GM21529 (cell line): ENCODE data around the gene KANSL1L.

ENCODE experiments used
- ATAC-seq: cut with Tn5 transposase; IDR thresholded peaks from one replicate; pipeline ENCODE4 v1.9.1; 2021; ENCODE audit not compliant: unreplicated experiment

Gene KANSL1L

GRCh38 chr2:210002158-210003157 is 168.8 kb downstream of the KANSL1L start, which contains the start of gene RPE:
TSS of gene RPE (plus strand) at chr2:210002638. CDS start at chr2:210002662, 24 bp downstream.
- ATAC-seq = peak; percentile 99

DNA sequence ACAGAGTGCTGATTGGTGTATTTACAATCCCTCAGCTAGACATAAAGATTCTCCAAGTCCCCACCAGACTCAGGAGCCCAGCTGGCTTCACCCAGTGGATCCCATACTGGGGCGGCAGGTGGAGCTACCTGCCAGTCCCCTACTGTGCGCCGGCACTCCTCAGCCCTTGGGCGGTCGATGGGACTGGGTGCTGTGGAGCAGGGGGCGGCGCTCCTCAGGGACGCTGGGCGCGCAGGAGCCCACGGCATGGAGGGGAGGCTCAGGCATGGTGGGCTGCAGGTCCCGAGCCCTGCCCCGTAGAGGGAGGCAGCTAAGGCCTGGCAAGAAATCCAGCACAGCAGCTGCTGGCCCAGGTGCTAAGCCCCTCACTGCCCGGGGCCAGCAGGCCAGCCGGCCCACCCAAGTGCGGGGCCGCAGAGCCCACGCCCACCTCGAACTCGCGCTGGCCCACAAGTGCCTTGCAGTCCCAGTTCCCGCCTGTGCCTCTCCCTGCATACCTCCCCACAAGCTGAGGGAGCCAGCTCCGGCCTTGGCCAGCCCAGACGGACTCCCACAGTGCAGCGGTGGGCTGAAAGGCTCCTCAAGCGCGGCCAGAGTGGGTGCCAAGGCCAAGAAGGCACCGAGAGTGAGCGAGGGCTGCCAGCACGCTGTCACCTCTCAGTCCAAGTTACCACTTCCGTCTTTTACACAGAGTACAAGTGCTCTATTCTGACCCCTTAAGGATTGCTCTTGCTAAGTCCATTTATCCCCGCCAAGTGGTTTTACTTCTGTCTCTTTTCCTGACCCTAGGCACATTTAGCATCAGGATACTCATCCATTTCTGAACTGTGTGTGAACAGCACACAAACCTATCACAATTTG is 170.5 kb downstream of the KANSL1L start:
- ATAC-seq = no peak

GRCh38 chr2:209998596-209998995 is 172.6 kb downstream of the KANSL1L start:
- ATAC-seq = no peak

DNA sequence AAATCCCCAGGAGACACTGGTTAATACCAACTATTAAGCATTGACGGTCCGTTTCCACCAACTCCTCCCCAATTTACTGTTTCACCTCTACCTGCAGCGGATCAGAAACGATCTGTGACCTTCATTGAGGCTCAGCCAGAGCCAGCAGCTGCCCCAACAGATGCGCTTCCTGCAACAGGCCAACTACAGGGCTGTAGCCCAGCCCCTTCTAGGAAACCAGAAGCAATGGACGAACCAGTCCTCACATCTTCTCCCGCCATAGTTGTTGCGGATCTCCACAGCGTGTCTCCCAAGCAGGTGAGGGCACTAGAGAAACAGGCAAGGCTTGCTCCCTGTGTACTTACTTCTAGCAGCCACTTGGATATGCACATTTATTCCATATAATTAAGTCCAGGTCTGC is 177.2 kb downstream of the KANSL1L start:
- no peak for ATAC-seq

DNA sequence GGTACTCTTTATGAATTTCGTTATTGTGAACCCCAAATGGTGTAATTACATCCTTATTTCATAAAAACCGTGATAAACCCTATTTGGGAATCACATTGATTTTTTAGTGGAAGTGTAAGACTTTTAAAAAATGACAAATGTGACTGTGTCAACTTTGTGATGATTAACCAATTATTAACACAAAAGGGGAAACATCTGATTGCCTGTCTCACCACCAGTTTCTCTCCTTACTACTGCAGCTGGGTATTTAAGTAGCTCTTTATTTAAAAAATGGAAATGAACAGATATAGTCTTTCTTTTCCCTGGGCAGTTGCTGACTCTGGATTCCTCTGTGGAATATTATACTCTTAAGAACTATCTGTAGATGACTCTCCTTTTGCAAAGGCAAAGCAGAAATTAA is 180.4 kb downstream of the KANSL1L start:
- no peak for ATAC-seq

GRCh38 chr2:209988010-209988409 is 183.2 kb downstream of the KANSL1L start:
- no peak for ATAC-seq

GRCh38 chr2:209986415-209986814 is 184.8 kb downstream of the KANSL1L start:
- ATAC-seq = no peak

DNA sequence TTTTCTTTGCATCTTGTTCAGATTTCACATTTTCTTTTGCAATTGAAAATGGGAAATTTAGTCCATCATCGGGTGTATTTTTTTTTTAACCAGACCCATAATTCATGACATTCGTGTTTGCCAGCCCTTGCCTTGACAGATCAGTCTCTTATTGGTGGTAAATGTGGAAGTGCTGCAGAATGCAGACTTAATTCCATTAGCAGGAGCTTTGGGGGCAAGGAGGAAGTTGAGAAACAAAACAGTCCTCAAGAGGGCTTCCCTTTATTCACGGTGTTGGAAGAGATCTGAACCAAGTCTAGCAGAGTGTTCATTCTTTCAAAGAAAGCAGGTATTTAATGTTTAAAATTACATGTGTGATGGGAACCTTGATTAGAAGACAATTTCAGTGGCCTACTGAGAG is 185.3 kb downstream of the KANSL1L start:
- no peak for ATAC-seq

GRCh38 chr2:209984291-209984690 is 186.9 kb downstream of the KANSL1L start:
- no peak for ATAC-seq

DNA sequence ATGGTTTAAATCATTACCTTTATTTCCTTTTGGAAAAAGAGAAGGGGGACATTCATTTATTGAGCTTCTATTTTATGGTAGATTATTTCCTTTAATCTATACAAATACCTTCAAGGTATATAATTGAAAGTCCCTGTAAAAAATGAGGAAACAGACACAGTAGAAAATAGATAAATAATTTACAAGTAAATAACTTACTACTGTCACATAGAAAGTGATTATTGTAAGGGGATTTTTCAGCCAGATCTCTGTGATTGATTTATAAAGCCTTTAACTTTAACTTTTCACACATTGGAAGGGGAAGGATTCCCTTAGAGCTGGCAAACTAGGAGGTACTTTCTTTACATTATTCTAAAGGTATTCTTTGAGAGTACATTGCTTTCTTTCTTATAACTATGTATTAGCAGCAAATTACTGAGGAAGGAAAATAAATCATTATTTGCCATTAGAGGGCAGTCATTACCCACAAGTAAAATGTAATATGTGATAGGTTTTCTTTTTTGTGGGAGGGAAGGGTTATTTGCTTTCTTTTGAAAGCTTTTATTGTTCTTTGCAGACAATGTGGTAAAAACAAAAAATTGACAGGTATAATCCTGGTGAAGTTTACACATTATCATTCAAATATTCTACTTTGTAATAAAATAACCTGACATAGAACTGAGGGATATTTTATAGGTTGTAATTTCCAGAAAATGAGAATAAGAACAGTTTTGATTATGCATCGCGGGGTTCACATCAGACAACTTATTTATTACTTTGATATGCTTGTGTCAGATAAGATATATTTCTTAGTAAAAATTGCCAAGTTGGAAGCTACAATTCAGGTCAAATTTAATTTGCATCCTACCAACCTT is 193.6 kb downstream of the KANSL1L start:
- peak; percentile 48 for ATAC-seq

- ATAC-seq = peak; percentile 72
Measured at GRCh38 chr2:209976698-209977385, 194.4 kb downstream of the KANSL1L start.

- ATAC-seq = no peak
Measured at GRCh38 chr2:209974576-209974975, 196.6 kb downstream of the KANSL1L start.

- no peak for ATAC-seq
Measured at GRCh38 chr2:209973328-209973727, 197.9 kb downstream of the KANSL1L start.
